ENCODE data around the gene TBCD.

TBCD gene

DNA sequence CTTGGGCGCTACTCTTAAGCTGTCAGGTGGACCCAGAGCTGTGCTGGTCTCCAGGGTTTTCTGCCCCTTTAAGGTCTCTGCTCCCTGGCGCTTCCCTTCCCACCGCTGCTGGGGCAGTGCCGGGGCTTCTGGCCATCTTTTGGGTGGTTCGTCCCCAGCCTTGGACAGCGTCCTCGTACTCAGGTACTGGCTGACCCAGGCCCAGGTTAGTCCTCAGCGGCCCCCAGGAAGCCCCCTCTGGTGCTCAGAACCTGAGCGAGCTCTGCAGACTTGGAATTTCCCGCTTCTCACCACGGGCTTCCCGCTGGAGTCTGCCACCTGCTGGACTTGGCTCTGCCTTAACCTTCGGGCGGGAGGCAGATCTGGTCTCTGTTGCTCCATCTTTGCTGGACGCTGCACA, 182.0 kb downstream of the TBCD start:
- TF ChIP-seq, protein P1, sequence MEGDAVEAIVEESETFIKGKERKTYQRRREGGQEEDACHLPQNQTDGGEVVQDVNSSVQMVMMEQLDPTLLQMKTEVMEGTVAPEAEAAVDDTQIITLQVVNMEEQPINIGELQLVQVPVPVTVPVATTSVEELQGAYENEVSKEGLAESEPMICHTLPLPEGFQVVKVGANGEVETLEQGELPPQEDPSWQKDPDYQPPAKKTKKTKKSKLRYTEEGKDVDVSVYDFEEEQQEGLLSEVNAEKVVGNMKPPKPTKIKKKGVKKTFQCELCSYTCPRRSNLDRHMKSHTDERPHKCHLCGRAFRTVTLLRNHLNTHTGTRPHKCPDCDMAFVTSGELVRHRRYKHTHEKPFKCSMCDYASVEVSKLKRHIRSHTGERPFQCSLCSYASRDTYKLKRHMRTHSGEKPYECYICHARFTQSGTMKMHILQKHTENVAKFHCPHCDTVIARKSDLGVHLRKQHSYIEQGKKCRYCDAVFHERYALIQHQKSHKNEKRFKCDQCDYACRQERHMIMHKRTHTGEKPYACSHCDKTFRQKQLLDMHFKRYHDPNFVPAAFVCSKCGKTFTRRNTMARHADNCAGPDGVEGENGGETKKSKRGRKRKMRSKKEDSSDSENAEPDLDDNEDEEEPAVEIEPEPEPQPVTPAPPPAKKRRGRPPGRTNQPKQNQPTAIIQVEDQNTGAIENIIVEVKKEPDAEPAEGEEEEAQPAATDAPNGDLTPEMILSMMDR (conservative IDR thresholded peaks at IDR 0.05): peak; percentile 31
- H3K27ac ChIP-seq: no peak overlapping the region

DNA sequence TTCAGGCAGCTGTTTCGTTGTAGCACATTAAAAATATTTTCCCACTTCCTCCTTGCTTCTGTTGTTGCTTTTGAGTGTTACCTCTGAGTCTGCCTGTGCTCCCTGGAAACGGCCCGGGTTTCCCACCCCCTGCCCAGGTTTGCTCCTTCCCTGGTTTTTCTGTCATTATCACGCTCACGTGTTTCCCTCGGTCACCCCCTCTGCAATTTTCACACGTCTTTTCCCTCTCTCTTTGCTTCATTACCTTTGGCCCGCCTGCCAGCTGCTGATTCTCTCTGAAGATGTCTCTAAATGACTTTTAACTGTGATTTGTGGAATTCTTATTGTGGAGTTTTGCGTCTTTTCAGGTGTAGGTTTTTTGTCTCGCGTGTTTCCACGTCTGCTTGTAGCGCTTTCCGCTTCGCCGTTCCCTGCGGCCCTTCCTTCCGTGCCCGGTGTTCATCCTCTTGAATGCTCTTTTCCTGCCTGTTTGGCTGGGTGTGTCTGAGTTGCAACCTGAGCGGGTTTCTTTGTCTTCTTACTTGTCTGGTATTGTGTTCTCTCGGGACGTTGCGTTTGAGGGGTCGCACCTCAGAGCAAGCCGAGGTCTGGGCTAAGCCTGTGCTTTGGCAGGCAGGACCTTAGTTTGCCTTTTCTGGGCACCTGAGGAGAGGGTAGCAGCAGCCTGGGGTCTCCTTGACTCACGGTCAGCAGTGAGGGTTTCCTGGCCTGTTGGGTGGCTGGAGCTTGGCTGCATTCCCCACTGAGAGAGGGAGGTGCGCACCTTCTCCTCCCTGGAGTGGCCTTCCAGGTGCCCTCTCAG, 184.3 kb downstream of the TBCD start:
- peak overlapping the region; percentile 74; the same call in 1 of the 2 replicates for H3K27ac ChIP-seq
- TF ChIP-seq, protein P1 (conservative IDR thresholded peaks at IDR 0.05): no peak

DNA sequence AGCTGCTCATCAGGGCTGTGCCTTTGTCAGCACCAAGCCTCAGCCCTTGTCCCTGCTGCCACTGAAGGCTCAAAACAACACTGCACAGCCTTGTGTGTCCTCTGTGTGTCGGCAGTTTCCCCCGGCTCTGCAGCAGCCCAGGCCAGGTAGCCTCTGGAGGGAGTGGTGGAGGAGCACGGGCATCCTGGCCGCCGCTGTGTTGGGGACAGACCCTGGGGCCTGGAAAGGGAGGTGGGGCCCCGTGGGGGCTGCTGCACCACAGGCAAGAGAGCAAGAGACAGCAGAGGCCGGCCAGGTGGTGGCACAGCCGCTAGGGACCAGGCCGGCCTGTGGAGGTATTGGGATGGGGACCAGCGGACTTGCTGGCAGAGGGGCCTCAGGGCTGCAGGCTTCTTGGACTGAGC, 184.9 kb downstream of the TBCD start:
- TF ChIP-seq, protein P1 (conservative IDR thresholded peaks at IDR 0.05): no peak
- H3K27ac ChIP-seq: peak overlapping the region; percentile 74; the same call in 1 of the 2 replicates

DNA sequence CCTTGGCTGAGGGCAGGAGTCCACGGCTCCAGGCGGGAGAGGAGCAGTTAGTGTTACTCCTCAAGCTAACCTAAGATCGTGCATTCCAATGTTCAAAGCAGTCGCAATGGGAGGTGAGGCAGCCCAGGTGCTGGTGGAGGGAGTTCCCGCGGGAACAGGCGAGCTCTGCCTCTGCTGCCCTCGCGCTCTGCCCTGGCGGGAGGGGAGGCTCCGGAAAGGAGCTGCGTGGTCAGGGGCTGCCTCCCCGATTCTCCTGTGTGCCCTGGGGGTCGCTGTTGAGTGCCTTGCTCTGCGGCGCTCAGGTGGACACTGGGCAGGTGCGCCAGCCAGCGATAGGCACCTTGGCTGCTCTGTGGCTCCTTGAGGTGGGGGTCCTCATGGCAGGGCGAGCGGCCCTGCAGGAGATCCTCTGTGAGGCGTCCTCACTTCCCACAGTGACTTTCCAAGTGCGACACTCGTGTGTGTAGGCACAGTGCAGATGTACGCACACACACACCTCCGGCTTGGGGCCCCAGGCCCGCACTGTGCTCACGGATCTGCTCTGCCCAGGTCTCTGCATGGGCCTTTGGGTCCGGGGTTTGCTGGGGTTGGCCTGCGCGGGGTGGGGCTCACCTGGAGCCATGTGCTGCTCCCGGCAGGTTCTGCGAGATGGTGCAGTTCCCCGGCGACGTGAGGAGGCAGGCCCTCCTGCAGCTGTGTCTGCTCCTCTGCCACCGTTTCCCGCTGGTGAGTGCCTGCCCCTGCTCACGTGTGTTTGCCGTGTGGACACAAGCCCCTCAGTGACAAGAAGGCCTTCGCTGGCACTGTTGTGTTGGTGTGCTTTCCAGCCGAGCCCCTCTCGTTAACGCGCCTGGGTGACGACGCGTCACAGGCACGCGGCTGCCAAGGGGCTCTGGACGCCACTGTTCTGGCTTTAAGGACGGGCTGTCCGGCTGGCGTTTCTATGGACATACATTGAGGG, 185.8 kb downstream of the TBCD start:
- TF ChIP-seq, protein P1 (conservative IDR thresholded peaks at IDR 0.05): no peak

DNA sequence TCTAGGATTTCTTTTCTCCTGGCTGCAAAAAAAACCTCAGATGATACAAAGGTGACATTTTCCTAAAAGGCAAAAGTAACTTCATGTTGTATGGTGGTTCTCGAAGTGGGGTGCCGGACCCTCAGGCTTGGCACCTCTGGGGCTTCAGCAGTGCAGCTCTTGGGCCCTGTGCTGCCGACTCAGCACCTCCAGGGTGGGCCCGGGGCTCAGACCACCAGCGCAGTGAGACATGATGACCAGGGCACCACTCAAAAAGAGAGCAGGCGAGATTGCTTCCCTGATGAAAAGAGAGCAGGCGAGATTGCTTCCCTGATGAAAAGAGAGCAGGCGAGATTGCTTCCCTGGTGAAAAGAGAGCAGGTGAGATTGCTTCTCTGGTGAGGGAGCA, 186.6 kb downstream of the TBCD start:
- H3K27ac ChIP-seq: peak overlapping the region; percentile 74
- TF ChIP-seq, protein P1 (conservative IDR thresholded peaks at IDR 0.05): no peak

More for the DNA sequence above, 185.8 kb downstream of the TBCD start:
- H3K27ac ChIP-seq: peak overlapping the region; percentile 74

DNA sequence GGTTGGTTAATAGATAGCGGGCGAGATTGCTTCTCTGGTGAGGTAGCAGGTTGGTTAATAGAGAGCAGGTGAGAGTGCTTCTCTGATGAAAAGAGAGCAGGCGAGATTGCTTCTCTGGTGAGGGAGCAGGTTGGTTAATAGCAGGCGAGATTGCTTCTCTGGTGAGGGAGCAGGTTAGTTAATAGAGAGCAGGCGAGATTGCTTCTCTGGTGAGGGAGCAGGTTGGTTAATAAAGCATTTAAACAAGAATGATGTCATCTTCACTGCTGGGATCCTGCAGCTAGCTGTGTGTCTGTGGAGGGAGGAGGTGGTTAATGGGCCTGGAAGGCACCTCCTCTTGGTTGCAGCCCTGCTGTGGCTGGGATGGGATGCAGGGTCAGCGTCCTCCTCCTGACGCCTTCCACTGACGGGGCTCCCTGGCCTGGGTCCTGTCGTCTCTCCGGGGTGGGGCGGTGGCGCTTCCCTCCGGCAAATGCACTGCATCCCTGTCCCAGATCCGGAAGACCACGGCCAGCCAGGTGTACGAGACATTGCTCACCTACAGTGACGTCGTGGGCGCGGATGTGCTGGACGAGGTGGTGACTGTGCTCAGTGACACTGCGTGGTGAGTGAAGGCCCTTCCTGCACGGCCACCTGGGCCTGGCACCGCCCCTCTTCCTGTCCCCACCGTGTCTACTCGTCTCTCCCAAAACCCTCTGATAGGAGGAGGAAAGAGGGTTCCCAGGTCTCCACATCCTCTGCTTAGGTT, 187.2 kb downstream of the TBCD start:
- TF ChIP-seq, protein P1 (conservative IDR thresholded peaks at IDR 0.05): no peak
- peak overlapping the region; percentile 74 for H3K27ac ChIP-seq

Data from VCaP (cell line).